ENCODE results near the gene LYPD4.
"Not testable (repeated sequence)": the region's sequence is repeated elsewhere in the genome, so short reads cannot be mapped to it uniquely, and the experiment has no call there.

Gene LYPD4

DNA sequence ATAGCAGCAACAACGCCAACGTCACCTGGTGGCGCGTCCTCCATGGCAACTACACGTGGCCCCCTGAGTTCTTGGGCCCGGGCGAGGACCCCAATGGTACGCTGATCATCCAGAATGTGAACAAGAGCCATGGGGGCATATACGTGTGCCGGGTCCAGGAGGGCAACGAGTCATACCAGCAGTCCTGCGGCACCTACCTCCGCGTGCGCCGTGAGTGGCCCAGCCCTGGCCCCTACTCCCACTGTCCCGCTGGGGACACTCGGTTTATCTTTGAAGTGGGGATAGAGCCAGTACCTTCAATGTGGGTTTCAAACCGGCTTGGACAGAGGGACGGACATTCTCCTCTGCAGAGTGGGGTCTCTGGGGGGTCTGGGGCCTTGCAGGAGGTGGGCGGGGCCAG, 34.6 kb upstream of the LYPD4 start:
- no peaks in the 10 kb centered on the region for H3K27me3 Mint-ChIP-seq
- peak overlapping the region; percentile 89 for H3K27ac Mint-ChIP-seq
- peaks cover 40% of the 10 kb centered on the region for H3K36me3 Mint-ChIP-seq
- H3K4me3 Mint-ChIP-seq: peak overlapping the region; percentile 92
- H3K4me1 Mint-ChIP-seq: peaks cover 63% of the 10 kb centered on the region
- no peaks in the 10 kb centered on the region for H3K9me3 Mint-ChIP-seq
- no peak for ATAC-seq

GRCh38 chr19:41877916-41878905, 33.7 kb upstream of the LYPD4 start:
- Mint-ChIP-seq H3K36me3 (peaks cover 40% of the 10 kb centered on the region), H3K27ac (peak overlapping the region; percentile 89), H3K4me3 (peak overlapping the region; percentile 92), H3K27me3 (no peaks in the 10 kb centered on the region), H3K4me1 (peaks cover 68% of the 10 kb centered on the region), H3K9me3 (no peaks in the 10 kb centered on the region)
- peak; percentile 52 for ATAC-seq

GRCh38 chr19:41876847-41877832, 32.7 kb upstream of the LYPD4 start, which contains the start of gene CD79A:
CD79A (plus strand) TSS chr19:41877279; CDS start chr19:41877305, 26 bp downstream.
- peak within 1 kb of the TSS; percentile 92 for H3K4me3 Mint-ChIP-seq
- H3K27ac Mint-ChIP-seq: peak within 1 kb of the TSS; percentile 89
- H3K4me1 Mint-ChIP-seq: peaks cover 73% of the 10 kb centered on the region
- no peaks in the 10 kb centered on the region for H3K9me3 Mint-ChIP-seq
- peak; percentile 92 for ATAC-seq
- peaks cover 40% of the 10 kb centered on the region for H3K36me3 Mint-ChIP-seq
- H3K27me3 Mint-ChIP-seq: no peaks in the 10 kb centered on the region

DNA sequence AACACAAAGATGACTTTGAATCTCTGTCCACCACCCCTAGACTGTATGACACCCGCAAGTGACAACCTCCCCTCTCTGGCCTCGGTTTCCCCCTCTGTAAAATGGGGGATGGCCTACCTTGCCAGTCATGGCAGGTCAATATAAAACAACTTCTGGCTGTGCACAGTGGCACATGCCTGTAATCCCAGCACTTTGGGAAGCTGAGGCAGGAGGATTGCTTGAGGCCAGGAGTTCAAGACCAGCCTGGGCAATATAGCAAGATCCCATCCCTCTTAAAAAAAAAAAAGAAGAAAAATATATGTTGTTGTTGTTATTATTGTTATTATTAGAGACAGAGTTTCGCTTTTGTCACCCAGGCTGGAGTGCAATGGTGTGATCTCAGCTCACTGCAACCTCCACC, 31.5 kb upstream of the LYPD4 start:
- Mint-ChIP-seq H3K27ac (peak overlapping the region; percentile 89), H3K4me1 (peaks cover 76% of the 10 kb centered on the region), H3K36me3 (peaks cover 42% of the 10 kb centered on the region), H3K4me3 (peak overlapping the region; percentile 59)
- not testable (repeated sequence) for H3K27me3 Mint-ChIP-seq, ATAC-seq, H3K9me3 Mint-ChIP-seq

GRCh38 chr19:41872775-41873647, 28.5 kb upstream of the LYPD4 start:
- Mint-ChIP-seq H3K27me3 (no peaks in the 10 kb centered on the region), H3K27ac (peak overlapping the region; percentile 89), H3K4me3 (no peak overlapping the region), H3K36me3 (peaks cover 38% of the 10 kb centered on the region), H3K9me3 (no peaks in the 10 kb centered on the region), H3K4me1 (peaks cover 78% of the 10 kb centered on the region)
- no peak for ATAC-seq

GRCh38 chr19:41872384-41872774, 27.9 kb upstream of the LYPD4 start:
- no peak overlapping the region for H3K4me3 Mint-ChIP-seq
- H3K9me3 Mint-ChIP-seq: no peaks in the 10 kb centered on the region
- H3K4me1 Mint-ChIP-seq: peaks cover 84% of the 10 kb centered on the region
- no peak for ATAC-seq
- H3K36me3 Mint-ChIP-seq: peaks cover 37% of the 10 kb centered on the region
- no peaks in the 10 kb centered on the region for H3K27me3 Mint-ChIP-seq
- H3K27ac Mint-ChIP-seq: peak overlapping the region; percentile 89

- H3K4me1 Mint-ChIP-seq: peaks cover 84% of the 10 kb centered on the region
- peak; percentile 77 for ATAC-seq
These were observed 27.3 kb upstream of the LYPD4 start for GRCh38 chr19:41871573-41872383.

DNA sequence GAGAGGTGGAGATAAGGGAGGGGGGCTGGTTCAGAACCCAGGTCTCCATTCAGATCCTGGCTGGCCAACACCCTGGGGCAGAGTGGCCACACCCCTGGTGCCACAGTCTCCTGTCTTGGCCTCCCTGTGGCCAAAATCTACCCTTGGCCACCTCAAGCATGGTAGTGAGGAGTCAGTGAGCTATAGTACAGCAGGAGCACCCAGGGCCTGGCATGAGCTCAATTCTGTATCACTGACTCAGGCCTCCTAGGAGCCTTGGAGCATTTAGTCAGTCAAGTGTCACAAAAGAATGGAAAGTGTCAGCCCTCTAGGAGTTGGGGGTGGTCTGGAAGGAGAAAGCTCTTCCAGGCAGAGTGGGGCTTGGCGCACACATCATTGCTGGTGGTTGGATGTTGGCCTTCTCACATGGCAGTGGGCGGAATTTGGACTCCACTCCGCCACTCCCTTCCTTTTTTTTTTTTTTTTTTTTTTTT, 26.0 kb upstream of the LYPD4 start:
- H3K9me3 Mint-ChIP-seq: no peaks in the 10 kb centered on the region
- ATAC-seq: no peak
- no peaks in the 10 kb centered on the region for H3K27me3 Mint-ChIP-seq
- H3K27ac Mint-ChIP-seq: peak overlapping the region; percentile 89
- H3K4me1 Mint-ChIP-seq: peaks cover 84% of the 10 kb centered on the region
- peaks cover 44% of the 10 kb centered on the region for H3K36me3 Mint-ChIP-seq
- peak overlapping the region; percentile 21 for H3K4me3 Mint-ChIP-seq

More at GRCh38 chr19:41871573-41872383, 27.3 kb upstream of the LYPD4 start:
- Mint-ChIP-seq H3K9me3 (no peaks in the 10 kb centered on the region), H3K36me3 (peaks cover 36% of the 10 kb centered on the region), H3K27me3 (no peaks in the 10 kb centered on the region), H3K27ac (peak overlapping the region; percentile 89), H3K4me3 (peak overlapping the region; percentile 53)

GRCh38 chr19:41869374-41869955, 25.0 kb upstream of the LYPD4 start:
- Mint-ChIP-seq H3K36me3 (peaks cover 47% of the 10 kb centered on the region), H3K27me3 (no peaks in the 10 kb centered on the region), H3K4me3 (peak overlapping the region; percentile 26), H3K4me1 (peaks cover 85% of the 10 kb centered on the region), H3K9me3 (no peaks in the 10 kb centered on the region), H3K27ac (peak overlapping the region; percentile 89)
- no peak for ATAC-seq

GRCh38 chr19:41868989-41869300, 24.5 kb upstream of the LYPD4 start:
- Mint-ChIP-seq H3K27me3 (no peaks in the 10 kb centered on the region), H3K4me1 (peaks cover 90% of the 10 kb centered on the region), H3K27ac (peak overlapping the region; percentile 89), H3K9me3 (no peaks in the 10 kb centered on the region), H3K4me3 (peak overlapping the region; percentile 21), H3K36me3 (peaks cover 53% of the 10 kb centered on the region)
- no peak for ATAC-seq

DNA sequence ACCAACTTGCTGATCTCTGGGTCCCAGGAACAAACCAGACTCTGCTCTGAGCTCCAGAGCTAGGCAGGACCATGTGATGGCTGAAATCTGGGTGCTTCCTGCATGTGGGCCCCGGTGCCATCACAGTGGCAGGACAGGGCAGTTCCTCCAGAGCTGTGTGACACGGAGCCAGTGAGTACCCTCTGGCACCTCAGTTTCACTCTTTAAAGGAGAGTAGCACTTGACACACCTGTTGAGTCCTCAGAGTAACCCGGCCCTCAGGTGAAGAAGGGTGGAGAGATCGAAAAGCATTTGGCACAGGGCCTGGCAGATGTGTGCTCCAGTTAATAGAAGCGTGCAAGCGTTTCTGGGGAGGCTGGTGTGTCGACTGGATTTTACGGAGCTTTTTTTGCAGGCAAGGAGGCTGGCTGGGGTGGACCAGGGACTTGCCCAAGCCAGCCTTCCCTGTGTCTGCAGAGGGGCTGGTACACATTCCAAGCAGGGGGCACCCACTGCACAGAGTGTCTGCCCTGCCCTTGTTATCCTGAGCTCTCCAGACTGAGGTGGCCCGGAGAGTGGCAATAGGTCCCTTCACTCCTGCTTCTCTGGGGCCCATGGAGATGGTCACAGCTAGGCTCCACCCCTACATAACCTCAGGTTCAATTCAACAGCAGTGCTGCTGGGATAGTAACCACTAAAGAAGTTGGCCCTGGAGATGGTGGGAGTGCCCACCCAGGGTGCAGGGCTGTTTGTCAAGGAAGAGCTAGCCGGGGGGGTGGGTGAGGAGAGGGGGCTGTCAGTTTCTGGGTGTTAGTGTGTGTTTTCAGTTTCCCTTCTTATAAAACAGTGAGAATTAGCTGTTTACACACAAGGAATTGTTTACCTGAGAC, 23.9 kb upstream of the LYPD4 start:
- Mint-ChIP-seq H3K27me3 (no peaks in the 10 kb centered on the region), H3K4me3 (peak overlapping the region; percentile 59), H3K36me3 (peaks cover 59% of the 10 kb centered on the region), H3K9me3 (no peaks in the 10 kb centered on the region), H3K4me1 (peaks cover 92% of the 10 kb centered on the region), H3K27ac (peak overlapping the region; percentile 89)
- ATAC-seq: no peak

- Mint-ChIP-seq H3K27me3 (no peaks in the 10 kb centered on the region), H3K9me3 (no peaks in the 10 kb centered on the region), H3K4me3 (peak overlapping the region; percentile 65), H3K27ac (peak overlapping the region; percentile 89), H3K36me3 (peaks cover 73% of the 10 kb centered on the region), H3K4me1 (peaks cover 92% of the 10 kb centered on the region)
- no peak for ATAC-seq
These were observed 21.8 kb upstream of the LYPD4 start for GRCh38 chr19:41866284-41866683.
